GM12878 (cell line): ENCODE results near the gene METRN. TPM values are rescaled to one million over a fixed set of nuclear protein-coding genes. Genes with fewer than 3 reads are reported as not detected.

ENCODE experiments used
- ATAC-seq: fragments of 200-7000 bp; cut with Tn5 transposase; 3 replicates; pipeline ENCODE4 v1.9.1; 2020; ENCODE audit warnings: mild to moderate bottlenecking, moderate library complexity
- BruUV-seq: library from RNA; stranded (reverse); fragments of 400-500 nt; replicated peaks from 2 replicates; lab custom pipeline; 2021; lab: Mats Ljungman, UMichigan
- CTCF ChIA-PET: fragments of 300-600 bp; sonication (Branson Sonifier 250); formaldehyde crosslinking; extraction: SDS; loops from one replicate; lab custom pipeline; 2021; ENCODE audit warnings: inconsistent platforms; lab: Yijun Ruan, JAX
- POLR2A ChIA-PET: fragments of 350-600 bp; formaldehyde crosslinking; extraction: SDS; loops from one replicate; lab custom pipeline; 2021; ENCODE audit warnings: inconsistent platforms; lab: Charles Lee
- RAD21 ChIA-PET: fragments of 300-600 bp; sonication (Branson Sonifier 250); formaldehyde crosslinking; loops from one replicate; lab custom pipeline; 2023; ENCODE audit warnings: antibody characterized with exemption; ENCODE audit not compliant: unreplicated experiment; lab: Charles Lee
- SMC1A ChIA-PET: fragments of 300-600 bp; sonication (Branson Sonifier 250); formaldehyde crosslinking; loops from one replicate; lab custom pipeline; 2023; ENCODE audit not compliant: unreplicated experiment, uncharacterized antibody; lab: Charles Lee
- DNase-seq: peaks from one replicate; pipeline ENCODE4 v3.0.0-alpha.2; 2011; ENCODE audit warnings: low read depth, low spot score
- FAIRE-seq: peaks from 3 replicates; lab custom pipeline; 2011; peaks lifted over from hg19 to GRCh38; lab: Jason Lieb, UNC
- H2AFZ ChIP-seq: 2 replicates; pipeline ENCODE4 v1.6.0; 2011; ENCODE audit warnings: low read depth, low read length, control low read depth; ENCODE audit not compliant: control insufficient read depth
- H3K27ac ChIP-seq: 2 replicates; pipeline ENCODE4 v1.5.1; 2011; ENCODE audit warnings: control low read depth; ENCODE audit not compliant: control insufficient read depth, insufficient read depth
- H3K27me3 ChIP-seq, 2 experiments: replicated peaks in 1 of 2; 2 replicates each; pipeline versions ENCODE4 v1.6.0 to v1.6.1; 2011; ENCODE audit warnings: low read length in 1 of 2; ENCODE audit not compliant: control insufficient read depth in 2 of 2, insufficient read depth in 2 of 2
- H3K36me3 ChIP-seq, 2 experiments: 2 replicates each; pipeline ENCODE4 v1.5.1; 2011; ENCODE audit warnings: low read length in 1 of 2; ENCODE audit not compliant: control insufficient read depth in 2 of 2, insufficient read depth in 2 of 2
- H3K4me1 ChIP-seq: 2 replicates; pipeline ENCODE4 v1.6.1; 2011; ENCODE audit warnings: mild to moderate bottlenecking, low read length, moderate library complexity, mixed read lengths; ENCODE audit not compliant: control insufficient read depth, insufficient read depth
- H3K4me2 ChIP-seq: 2 replicates; pipeline ENCODE4 v1.6.0; 2011; ENCODE audit warnings: control low read depth; ENCODE audit not compliant: control insufficient read depth, insufficient read depth
- H3K4me3 ChIP-seq: fragments of 200-600 bp; sonication (generic); 2 replicates; pipeline ENCODE4 v1.5.1; 2016
- H3K79me2 ChIP-seq: 2 replicates; pipeline ENCODE4 v1.6.0; 2011; ENCODE audit warnings: low read length; ENCODE audit not compliant: control insufficient read depth, insufficient read depth
- H3K9ac ChIP-seq: 2 replicates; pipeline ENCODE4 v1.8.0; 2011; ENCODE audit warnings: low read length, control low read depth, mixed read lengths; ENCODE audit not compliant: control insufficient read depth, insufficient read depth
- H3K9me3 ChIP-seq: replicated peaks from 3 replicates; pipeline ENCODE4 v1.5.1; 2011; ENCODE audit warnings: mild to moderate bottlenecking, low read length; ENCODE audit not compliant: control insufficient read depth, insufficient read depth
- H4K20me1 ChIP-seq: 2 replicates; pipeline ENCODE4 v1.6.0; 2011; ENCODE audit not compliant: control insufficient read depth, insufficient read depth
- NR2F1 ChIP-seq: fragments of 450-650 bp; conservative IDR thresholded peaks from 2 replicates; pipeline ENCODE4 v1.6.1; 2017; ENCODE audit warnings: mild to moderate bottlenecking
- RB1 ChIP-seq: fragments of 450-650 bp; formaldehyde crosslinking; IDR thresholded peaks from 2 replicates; pipeline ENCODE4 v1.6.1; 2017; ENCODE audit warnings: mild to moderate bottlenecking, borderline replicate concordance
- RFX5 ChIP-seq: IDR thresholded peaks from 2 replicates; pipeline ENCODE4 v1.6.1; 2011; ENCODE audit warnings: low read depth, low read length, improper control_type of control experiment
- ZBTB40 ChIP-seq: fragments of 450-650 bp; IDR thresholded peaks from 2 replicates; pipeline ENCODE4 v1.6.1; 2016; ENCODE audit warnings: mild to moderate bottlenecking, moderate library complexity, borderline replicate concordance
- WGBS: methylation state at CpG from one replicate; pipeline ENCODE4 v1.1.6; 2016; ENCODE audit warnings: low lambda C conversion rate; ENCODE audit not compliant: insufficient replicate concordance, insufficient coverage; ENCODE audit errors: missing lambda C conversion rate; 5-methylcytosine and 5-hydroxymethylcytosine counted together
- in situ Hi-C: fragments of 300-500 bp; cut with MboI; formaldehyde crosslinking; loops from 9 replicates; pipeline ENCODE4 v1.14.3; 2018; ENCODE audit warnings: mixed read lengths
- intact Hi-C: fragments of 100-400 bp; cut with micrococcal nuclease; formaldehyde crosslinking; loops from one replicate; pipeline ENCODE4 v1.14.2; 2022; ENCODE audit not compliant: unreplicated experiment
- polyA plus RNA-seq, 11 experiments: library from polyadenylated mRNA; depleted of rRNA in 4 of 11; unstranded in 6 of 11; stranded (reverse) in 5 of 11; fragments of >200 nt; fragmentation: Nextera tagmentation in 4 of 11; fragmentation: Illumina TruSeq in 1 of 11; extraction: Ambion mirVana in 4 of 11; extraction: Trizol in 1 of 11; gene quantifications; 1 replicate in 1 of 11; 2 replicates in 10 of 11; pipeline versions ENCODE4 v1.2.1 to v1.2.3, GENCODE V29; 2011 to 2016; ENCODE audit warnings: inconsistent platforms in 2 of 11, missing spikeins in 2 of 11, low read depth in 1 of 11
- total RNA-seq, 4 experiments: library from RNA; depleted of rRNA in 3 of 4; stranded (reverse); fragments of >200 nt in 3 of 4; fragmentation: Illumina TruSeq in 1 of 4; extraction: Trizol in 1 of 4; gene quantifications; 2 replicates each; pipeline versions ENCODE4 v1.2.1 to v1.2.3, GENCODE V29; 2013 to 2021

The METRN gene
- total and polyA plus RNA-seq, 10 of the 15 experiments (the other 5 are each of a cell fraction or from before 2014, with no cell fraction given) = 0.11 to 12.8 (median 1.1) TPM; not detected in 1

DNA sequence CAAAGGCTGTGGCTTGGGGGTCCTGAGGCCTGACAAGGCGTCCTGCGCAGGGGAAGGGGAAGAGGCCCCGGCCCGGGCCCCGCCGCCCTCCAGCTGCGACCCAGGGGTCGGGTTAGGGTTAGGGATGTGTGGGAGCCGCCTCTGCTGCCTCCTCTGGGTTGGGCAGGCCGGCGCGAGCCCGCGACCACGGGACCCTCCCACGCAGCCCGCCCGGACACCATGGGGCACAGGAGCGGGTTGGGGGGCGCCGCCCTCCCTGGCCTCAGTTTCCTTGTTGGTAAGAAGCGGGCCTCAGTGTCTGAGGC, 25.5 kb downstream of the METRN start:
- intact Hi-C loops (loop anchor here (2.0 to 5.0 kb wide), 2 partner anchors 20 to 47 kb away; partner anchors contain the start of genes ANTKMT, CHTF18 and RPUSD1), in situ Hi-C loops (loop anchor here (5.0 kb wide), 1 partner anchor 47 kb away; the partner anchor contains the start of genes CHTF18 and RPUSD1)
- peaks cover 33% of the 10 kb centered on the region for H3K4me1 ChIP-seq
- H3K9ac ChIP-seq = peak overlapping the region; percentile 93
- WGBS = 0% methylated on average over 7 of the region's 22 CpGs
- peak; percentile 39 for ATAC-seq
- peak overlapping the region; percentile 76 for H3K27ac ChIP-seq
- H3K79me2 ChIP-seq = peaks cover 16% of the 10 kb centered on the region
- H3K4me3 ChIP-seq = peak overlapping the region; percentile 90
- no peak for FAIRE-seq
- ChIA-PET POLR2A (interaction anchor here (3.4 to 7.3 kb wide), 2 partner anchors 13 to 20 kb away, joined by 16 to 60 read pairs; partner anchors contain the start of genes ANTKMT, CCDC78 and HAGHL), SMC1A (no interaction called here), RAD21 (no interaction called here), CTCF (interaction anchor here (0.7 to 2.2 kb wide), 6 partner anchors 11 to 28 kb away, joined by 3 to 10 read pairs (median 5); partner anchors contain the start of gene METRN)
- no peaks in the 10 kb centered on the region for H3K9me3 ChIP-seq
- H3K36me3 ChIP-seq = peaks cover 0 to 4% of the 10 kb centered on the region in 2 experiments; a peak in 2 of 4 replicates
- peak overlapping the region; percentile 90 for H3K4me2 ChIP-seq
- no TSS peak for BruUV-seq
- TF ChIP-seq ZBTB40 (no peak), NR2F1 (peak; percentile 75), RB1 (no peak), RFX5 (no peak)
- DNase-seq = no peak
- no peaks in the 10 kb centered on the region for H4K20me1 ChIP-seq
- H2AFZ ChIP-seq = peak overlapping the region; percentile 42
- no peaks in the 10 kb centered on the region for H3K27me3 ChIP-seq
